ENCODE data around the gene SNRNP48.

DNA sequence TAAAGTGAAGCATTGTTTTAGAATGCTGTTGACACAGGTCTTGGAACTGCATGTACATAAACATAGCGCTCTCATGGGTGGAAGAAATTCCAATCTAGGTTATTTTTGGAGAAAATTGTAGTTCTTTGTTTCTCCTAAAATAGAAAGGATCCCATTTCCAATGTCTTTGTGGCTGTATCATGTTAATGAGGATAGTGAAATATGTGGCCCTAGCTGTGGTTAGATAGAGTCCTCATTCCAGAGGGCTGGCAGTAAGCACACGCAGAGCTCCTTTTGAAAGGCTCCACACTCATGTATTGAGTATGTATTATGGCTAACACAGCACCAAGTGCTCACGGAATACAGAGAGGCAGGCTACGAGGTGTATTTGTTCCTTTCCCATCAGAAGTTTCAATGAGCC, 60.9 kb downstream of the SNRNP48 start:
- TF ChIP-seq CTCF (IDR thresholded peaks at IDR 0.05; ENCODE audit: extremely low read depth in 1 of 2, insufficient read depth in 1 of 2, low read depth in 1 of 2, low read length in 2 of 2) (no peak), EZH2 (IDR thresholded peaks at IDR 0.05; ENCODE audit: borderline replicate concordance, low read depth, low read length, severe bottlenecking) (no peak), POLR2A (IDR thresholded peaks at IDR 0.05; ENCODE audit: low read depth, low read length) (no peak), POLR2AphosphoS5 (IDR thresholded peaks at IDR 0.05; ENCODE audit: insufficient read depth, low read depth, low read length) (no peak), MYC (IDR thresholded peaks at IDR 0.05; ENCODE audit: low read depth, low read length) (no peak), GATA2 (IDR thresholded peaks at IDR 0.05; ENCODE audit: insufficient read depth, insufficient read length, low read depth, low read length) (no peak), FOS (IDR thresholded peaks at IDR 0.05; ENCODE audit: borderline replicate concordance, insufficient read depth, low read length) (no peak)

All from endothelial cell of umbilical vein (primary cell).